Mucosa of stomach (tissue), 1 donor: ENCODE measurements around the gene VPS72.
"Not testable (repeated sequence)": the region's sequence is repeated elsewhere in the genome, so short reads cannot be mapped to it uniquely, and the experiment has no call there.

ENCODE experiments used
- H3K27me3 ChIP-seq: one replicate; pipeline ENCODE4 v1.7.0; 2013; ENCODE audit warnings: mild to moderate bottlenecking, low read length; ENCODE audit not compliant: control insufficient read depth, insufficient read depth
- H3K36me3 ChIP-seq: one replicate; pipeline ENCODE4 v1.7.0; 2013; ENCODE audit warnings: low read length; ENCODE audit not compliant: control insufficient read depth, insufficient read depth
- H3K4me1 ChIP-seq: one replicate; pipeline ENCODE4 v1.7.0; 2013; ENCODE audit warnings: mild to moderate bottlenecking, low read length; ENCODE audit not compliant: control insufficient read depth, insufficient read depth
- H3K4me3 ChIP-seq: one replicate; pipeline ENCODE4 v1.7.0; 2013; ENCODE audit warnings: low read length
- H3K9ac ChIP-seq: one replicate; pipeline ENCODE4 v1.7.0; 2013; ENCODE audit warnings: mild to moderate bottlenecking, low read length, moderate library complexity
- H3K9me3 ChIP-seq: one replicate; pipeline ENCODE4 v1.7.0; 2013; ENCODE audit warnings: mild to moderate bottlenecking, low read length, moderate library complexity; ENCODE audit not compliant: control insufficient read depth
- donor health status: Pancreatic carcinoma.

VPS72 gene

DNA sequence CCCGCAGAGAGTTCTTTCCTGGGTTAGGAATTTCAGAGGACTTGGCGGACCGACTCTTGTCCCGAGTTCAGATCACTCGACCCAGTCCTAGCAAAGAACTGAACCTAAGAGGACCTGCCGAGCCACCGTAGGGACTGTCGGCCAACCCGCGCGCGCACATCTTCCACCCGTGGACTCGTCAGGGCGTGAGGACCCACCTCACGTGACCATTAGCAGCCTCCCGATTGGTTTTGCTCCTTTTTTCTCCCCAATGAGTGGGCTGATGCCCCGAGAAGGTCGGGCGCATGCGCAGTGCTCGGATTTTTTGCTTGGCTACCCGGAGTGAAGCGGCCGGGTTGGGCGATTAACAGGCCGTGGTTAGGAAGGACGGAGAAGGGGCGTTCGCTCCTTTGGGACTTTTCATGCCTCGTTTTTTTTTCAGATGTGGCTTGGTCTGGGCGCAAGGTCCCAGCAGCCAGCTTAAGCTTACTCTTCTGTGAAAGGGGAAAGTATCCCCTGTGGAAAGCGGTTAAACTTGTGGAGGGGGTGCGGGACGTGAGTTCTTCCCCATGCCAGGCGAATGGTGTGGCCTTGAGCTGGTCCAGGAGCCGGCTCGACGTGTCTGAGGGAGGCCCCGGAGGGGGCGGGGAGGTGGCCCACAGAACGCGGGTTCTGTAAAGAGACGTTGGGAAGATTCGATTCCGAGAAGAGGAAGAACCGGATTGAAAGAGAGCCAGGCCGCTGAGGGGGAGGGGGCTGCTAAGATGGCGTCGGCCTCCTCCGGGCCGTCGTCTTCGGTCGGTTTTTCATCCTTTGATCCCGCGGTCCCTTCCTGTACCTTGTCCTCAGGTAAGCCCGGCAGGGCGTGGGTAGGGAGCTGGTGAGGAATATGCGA, 8.5 kb upstream of the VPS72 start, which contains the start of gene PIP5K1A:
Gene PIP5K1A, plus strand, starts transcription at position 299 of the 874 bp plus-strand sequence. Its CDS starts 445 bp downstream, at position 744.
- H3K4me1 ChIP-seq = peaks cover 17% of the 10 kb centered on the region
- H3K36me3 ChIP-seq = no peaks in the 10 kb centered on the region
- H3K4me3 ChIP-seq = peak within 1 kb of the TSS; percentile 100

DNA sequence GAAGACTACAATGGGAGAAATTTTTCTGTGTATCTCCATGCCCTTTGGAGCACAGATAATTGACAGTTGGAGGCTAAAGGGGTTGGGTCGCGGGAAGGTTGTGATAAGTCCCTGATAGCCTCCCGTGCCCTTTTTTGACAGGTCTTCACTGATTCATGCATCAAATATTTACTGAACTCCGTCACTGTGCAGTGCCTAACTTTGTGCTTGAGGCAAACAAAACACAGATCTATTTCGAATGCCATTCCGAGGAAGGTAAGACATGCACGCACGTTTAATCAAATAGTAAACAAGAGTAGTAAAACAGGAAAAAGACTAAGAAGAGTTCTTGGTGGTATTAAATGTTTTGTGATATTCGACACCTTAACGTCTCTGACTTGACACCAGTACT, 7.9 kb upstream of the VPS72 start:
- no peaks in the 10 kb centered on the region for H3K27me3 ChIP-seq
- H3K9ac ChIP-seq = peak overlapping the region; percentile 98
- H3K9me3 ChIP-seq = no peaks in the 10 kb centered on the region
- peak overlapping the region; percentile 100 for H3K4me3 ChIP-seq
- peaks cover 17% of the 10 kb centered on the region for H3K4me1 ChIP-seq
- H3K36me3 ChIP-seq = no peaks in the 10 kb centered on the region

More for the DNA sequence above, 8.5 kb upstream of the VPS72 start, which contains the start of gene PIP5K1A:
- Histone ChIP-seq H3K9ac (peak within 1 kb of the TSS; percentile 98), H3K9me3 (no peaks in the 10 kb centered on the region), H3K27me3 (no peaks in the 10 kb centered on the region)

DNA sequence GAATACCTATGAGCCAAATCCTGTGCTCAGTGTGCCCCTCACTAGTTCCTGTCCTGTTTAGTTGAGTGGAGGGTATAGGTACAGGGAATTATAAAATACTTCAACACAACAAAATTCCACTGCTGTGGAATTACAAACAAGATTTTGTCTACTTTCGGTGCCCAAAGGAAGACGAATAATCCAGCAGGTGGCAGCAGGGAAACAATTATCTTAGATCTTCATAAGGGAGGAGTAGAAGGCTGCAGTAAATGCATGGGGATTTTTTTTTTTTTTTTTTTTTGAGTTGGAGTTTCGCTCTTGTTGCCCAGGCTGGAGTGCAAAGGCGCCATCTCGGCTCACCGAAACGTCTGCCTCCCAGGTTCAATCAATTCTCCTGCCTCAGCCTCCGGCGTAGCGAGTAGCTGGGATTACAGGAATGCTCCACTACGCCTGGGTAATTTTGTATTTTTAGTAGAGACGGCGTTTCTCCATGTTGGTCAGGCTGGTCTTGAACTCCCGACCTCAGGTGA, 6.3 kb upstream of the VPS72 start:
- H3K36me3 ChIP-seq = no peaks in the 10 kb centered on the region
- H3K9ac ChIP-seq = peak overlapping the region; percentile 61
- H3K9me3 ChIP-seq = no peaks in the 10 kb centered on the region
- no peaks in the 10 kb centered on the region for H3K27me3 ChIP-seq
- no peak overlapping the region for H3K4me3 ChIP-seq
- peaks cover 17% of the 10 kb centered on the region for H3K4me1 ChIP-seq

DNA sequence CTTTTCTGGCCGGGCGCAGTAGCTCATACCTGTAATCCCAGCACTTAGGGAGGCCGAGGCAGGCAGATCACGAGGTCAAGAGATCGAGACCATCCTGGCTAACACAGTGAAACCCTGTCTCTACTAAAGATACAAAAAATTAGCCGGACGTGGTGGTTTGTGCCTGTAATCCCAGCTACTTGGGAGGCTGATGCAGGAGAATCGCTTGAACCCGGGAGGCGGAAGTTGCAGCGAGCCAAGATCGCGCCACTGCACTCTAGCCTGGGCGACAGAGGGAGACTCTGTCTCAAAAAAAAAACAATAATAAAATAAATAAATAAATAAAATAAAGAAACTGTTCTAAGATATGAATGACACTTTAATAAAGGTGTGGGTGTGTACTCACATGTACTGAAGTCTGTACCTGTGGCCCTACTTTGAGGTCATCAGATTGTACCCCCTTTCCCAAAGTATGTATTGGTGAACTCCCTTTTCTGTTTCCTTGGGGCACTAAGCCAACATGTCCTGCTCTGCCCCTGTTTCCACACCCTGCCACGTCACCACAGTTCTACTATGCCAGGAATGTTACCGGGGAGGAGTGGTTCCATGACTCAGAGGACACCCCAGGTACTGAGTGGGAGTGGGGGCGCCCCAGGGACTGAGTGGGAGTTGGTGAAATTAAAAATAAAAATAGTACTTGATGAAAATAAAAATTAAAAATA, 5.0 kb upstream of the VPS72 start:
- not testable (repeated sequence) for H3K4me3 ChIP-seq, H3K27me3 ChIP-seq, H3K9me3 ChIP-seq, H3K36me3 ChIP-seq
- H3K4me1 ChIP-seq = peaks cover 16% of the 10 kb centered on the region
- peak overlapping the region; percentile 61 for H3K9ac ChIP-seq

DNA sequence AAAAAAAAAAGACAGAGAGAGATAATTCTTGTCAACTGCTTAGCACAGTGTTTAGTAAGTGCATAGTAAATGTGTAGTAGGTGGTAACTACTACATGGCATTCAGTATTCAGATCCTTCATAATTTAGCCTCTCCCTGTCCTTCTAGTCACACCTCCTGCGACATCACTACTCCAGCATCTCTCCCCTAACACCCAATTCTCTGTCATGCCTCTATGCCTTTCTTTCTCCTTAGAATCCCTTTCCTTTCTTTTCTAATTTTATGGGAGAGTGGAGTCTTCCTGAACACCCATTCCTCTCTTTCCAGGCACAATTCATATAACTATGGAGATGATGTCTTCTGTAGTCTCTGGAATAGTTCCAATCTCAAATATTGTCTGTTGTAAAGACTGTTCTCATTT, 3.9 kb upstream of the VPS72 start:
- Histone ChIP-seq H3K4me1 (peaks cover 16% of the 10 kb centered on the region), H3K9me3 (no peaks in the 10 kb centered on the region), H3K9ac (no peak overlapping the region), H3K4me3 (no peak overlapping the region), H3K36me3 (no peaks in the 10 kb centered on the region), H3K27me3 (no peaks in the 10 kb centered on the region)

DNA sequence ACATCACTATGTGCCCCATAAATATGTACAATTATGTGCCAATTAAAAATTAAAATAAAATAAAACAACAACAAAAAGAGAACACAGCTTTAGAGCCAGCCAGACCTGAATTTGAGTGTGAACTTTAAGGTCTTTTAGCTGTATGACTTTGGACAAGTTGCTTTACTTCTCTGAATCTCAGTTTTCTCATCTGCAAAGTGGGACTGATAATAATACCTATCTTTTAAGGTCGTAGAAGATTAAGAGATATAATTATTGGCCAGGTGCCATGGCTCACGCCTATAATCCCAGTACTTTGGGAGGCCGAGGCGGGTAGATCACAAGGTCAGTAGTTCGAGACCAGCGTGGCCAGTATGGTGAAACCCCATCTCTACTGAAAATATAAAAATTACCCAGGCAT, 3.3 kb upstream of the VPS72 start:
- H3K9me3 ChIP-seq = no peaks in the 10 kb centered on the region
- H3K9ac ChIP-seq = no peak overlapping the region
- no peaks in the 10 kb centered on the region for H3K36me3 ChIP-seq
- peaks cover 17% of the 10 kb centered on the region for H3K4me1 ChIP-seq
- no peaks in the 10 kb centered on the region for H3K27me3 ChIP-seq
- H3K4me3 ChIP-seq = no peak overlapping the region

DNA sequence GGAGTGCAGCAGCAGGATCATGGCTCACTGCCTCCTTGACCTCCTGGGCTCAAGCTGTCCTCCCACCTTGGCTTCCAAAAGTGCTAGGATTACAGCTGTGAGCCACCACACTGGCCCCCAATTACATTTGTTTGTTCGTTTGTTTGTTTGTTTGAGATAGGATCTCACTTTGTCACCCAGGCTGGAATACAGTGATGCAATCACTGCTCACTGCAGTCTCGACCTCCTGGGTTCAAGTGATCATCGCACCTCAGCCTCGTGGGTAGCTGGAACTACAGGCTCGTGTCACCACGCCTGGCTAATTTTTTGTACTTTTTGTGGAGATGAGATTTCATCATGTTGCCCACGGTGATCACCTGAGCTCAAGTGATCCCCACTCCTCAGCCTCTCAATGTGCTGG, 2.0 kb upstream of the VPS72 start:
- H3K4me1 ChIP-seq = peaks cover 10% of the 10 kb centered on the region
- no peaks in the 10 kb centered on the region for H3K9me3 ChIP-seq
- no peaks in the 10 kb centered on the region for H3K27me3 ChIP-seq
- no peak overlapping the region for H3K9ac ChIP-seq
- H3K36me3 ChIP-seq = no peaks in the 10 kb centered on the region
- H3K4me3 ChIP-seq = no peak overlapping the region

DNA sequence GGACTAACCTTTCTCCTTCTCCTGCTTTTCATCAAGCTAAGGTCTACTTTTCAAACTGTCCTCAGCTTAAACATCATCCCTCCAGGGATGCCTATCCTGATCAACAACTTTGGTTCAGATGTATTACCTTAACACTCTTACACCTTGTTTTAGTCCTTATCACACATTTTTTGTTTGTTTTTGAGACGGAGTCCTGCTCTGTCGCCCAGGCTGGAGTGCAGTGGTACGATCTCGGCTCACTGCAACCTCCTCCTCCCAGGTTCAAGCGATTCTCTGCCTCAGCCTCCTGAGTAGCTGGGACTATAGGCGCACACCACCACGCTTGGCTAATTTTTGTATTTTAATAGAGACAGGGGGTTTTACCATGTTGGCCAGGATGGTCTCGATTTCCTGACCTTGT, 1.3 kb downstream of the VPS72 start:
- H3K36me3 ChIP-seq, H3K9me3 ChIP-seq, H3K4me1 ChIP-seq, H3K4me3 ChIP-seq, H3K27me3 ChIP-seq: not testable (repeated sequence)
- H3K9ac ChIP-seq = peak overlapping the region; percentile 97

DNA sequence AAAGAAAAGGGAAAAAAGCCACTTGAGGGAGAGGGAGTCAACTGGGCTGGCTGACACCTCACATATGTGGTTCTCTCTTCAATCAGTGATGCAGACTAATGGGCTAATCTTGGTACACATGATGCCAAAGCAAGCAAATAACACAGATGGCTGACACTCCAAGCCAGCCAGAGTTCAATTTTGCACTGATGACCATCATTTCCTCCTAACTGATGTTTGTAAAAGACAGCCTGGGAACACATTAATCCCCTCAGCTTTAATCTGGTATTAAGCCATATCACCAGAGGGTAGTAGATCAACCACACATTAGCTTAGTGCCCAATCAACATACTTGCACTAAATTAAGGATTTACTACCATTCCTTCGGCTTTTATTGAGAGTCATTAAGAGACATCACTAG, 2.8 kb downstream of the VPS72 start:
- Histone ChIP-seq H3K4me1 (peaks cover 6% of the 10 kb centered on the region), H3K4me3 (no peak overlapping the region), H3K27me3 (no peaks in the 10 kb centered on the region), H3K9ac (no peak overlapping the region), H3K36me3 (peaks cover 9% of the 10 kb centered on the region), H3K9me3 (no peaks in the 10 kb centered on the region)

DNA sequence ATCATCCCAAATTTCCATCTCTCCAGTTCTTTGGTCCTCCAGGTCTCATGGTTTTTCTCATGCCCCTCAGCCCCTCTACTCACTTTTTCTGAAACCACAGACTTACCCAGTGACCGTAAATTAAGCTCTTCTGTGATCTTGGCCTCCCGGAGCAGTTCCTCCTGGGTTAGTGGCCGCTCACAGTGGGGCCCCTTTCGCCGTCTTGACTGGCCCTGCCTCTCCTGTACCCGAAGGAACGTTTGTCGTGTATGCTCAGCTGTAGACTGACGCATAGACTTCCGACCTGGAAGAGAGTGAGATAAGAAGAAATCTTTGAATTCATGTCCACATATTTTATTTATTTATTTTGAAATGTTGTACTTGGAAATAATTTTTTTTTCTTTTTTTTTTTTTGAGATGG, 5.8 kb downstream of the VPS72 start:
- H3K4me3 ChIP-seq = no peak overlapping the region
- no peak overlapping the region for H3K9ac ChIP-seq
- H3K36me3 ChIP-seq = peaks cover 9% of the 10 kb centered on the region
- H3K4me1 ChIP-seq = peaks cover 4% of the 10 kb centered on the region
- no peaks in the 10 kb centered on the region for H3K27me3 ChIP-seq
- no peaks in the 10 kb centered on the region for H3K9me3 ChIP-seq

DNA sequence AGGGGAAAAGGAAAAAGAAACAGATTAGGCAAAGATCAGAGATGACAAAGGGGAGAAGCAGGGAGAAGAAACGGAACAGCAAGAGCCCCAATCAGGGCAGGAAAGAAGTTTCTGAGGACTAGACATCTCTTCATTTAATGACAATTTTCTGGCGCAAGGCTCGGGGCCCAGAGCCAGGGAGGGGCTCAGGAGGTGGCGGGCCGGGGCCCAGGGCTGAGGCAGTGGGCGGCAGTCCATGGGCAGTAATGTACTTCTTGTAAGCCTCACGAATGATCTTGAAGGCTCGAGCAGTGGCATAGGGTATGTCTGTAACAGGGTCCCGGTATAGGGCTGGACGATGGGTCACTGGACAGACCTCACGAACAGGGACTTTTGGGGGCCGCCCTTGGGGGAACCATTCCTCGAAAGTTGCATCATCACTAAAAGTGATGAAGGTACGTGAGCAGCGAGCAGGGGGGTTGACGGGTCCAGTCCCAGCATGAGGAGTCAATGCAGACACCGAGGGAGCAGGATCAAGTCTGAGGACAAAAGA, 13.4 kb downstream of the VPS72 start:
- no peaks in the 10 kb centered on the region for H3K9me3 ChIP-seq
- peaks cover 6% of the 10 kb centered on the region for H3K36me3 ChIP-seq
- H3K9ac ChIP-seq = no peak overlapping the region
- H3K4me3 ChIP-seq = no peak overlapping the region
- H3K27me3 ChIP-seq = no peaks in the 10 kb centered on the region
- no peaks in the 10 kb centered on the region for H3K4me1 ChIP-seq

DNA sequence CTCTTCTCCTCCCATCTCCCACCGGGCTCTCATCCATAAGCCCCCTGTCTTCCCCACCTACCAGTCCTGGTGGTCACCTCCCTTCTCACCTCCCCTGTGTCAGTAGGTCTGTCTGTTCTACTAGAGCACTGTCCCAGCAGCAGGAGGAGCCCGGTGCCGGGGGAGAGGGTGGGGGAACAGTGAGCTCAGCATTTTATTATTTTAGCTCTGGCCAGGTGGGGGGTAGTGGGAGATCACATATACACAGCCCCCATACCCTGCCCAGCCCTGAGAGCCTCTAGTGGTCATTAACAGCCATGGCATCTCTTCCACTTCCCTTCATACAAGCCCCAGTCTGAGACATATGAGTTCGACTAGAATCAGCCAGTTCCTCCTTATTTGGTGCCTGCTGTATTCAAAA, 14.1 kb downstream of the VPS72 start, which contains the start of gene TMOD4:
Gene TMOD4, minus strand, starts transcription at position 119 of the 400 bp plus-strand sequence. CDS start 1,106 bp downstream, outside the sequence.
- H3K4me3 ChIP-seq = no peak within 1 kb of the TSS
- no peaks in the 10 kb centered on the region for H3K27me3 ChIP-seq
- H3K4me1 ChIP-seq = no peaks in the 10 kb centered on the region
- H3K36me3 ChIP-seq = peaks cover 6% of the 10 kb centered on the region
- H3K9ac ChIP-seq = no peak within 1 kb of the TSS
- H3K9me3 ChIP-seq = no peaks in the 10 kb centered on the region
